Activated CD8-positive, alpha-beta T cell treated with anti-CD3 and anti-CD28 coated beads, Interleukin-2, amount 10 ng/mL, durations not matched to agents 7 days and 5 days (primary cell): Measurements from ENCODE around the gene PCDHGA9. TPM values are rescaled to one million over a fixed set of nuclear protein-coding genes. Genes with fewer than 3 reads are reported as not detected.

Source experiments
- ATAC-seq: fragments of 150-1000 bp; cut with Tn5 transposase; one replicate; pipeline ENCODE4 v1.10.0; 2021; ENCODE audit warnings: moderate library complexity
- CTCF ChIA-PET: fragments of 350-600 bp; sonication (Branson Sonifier 250); formaldehyde crosslinking; loops from one replicate; lab custom pipeline; 2021; ENCODE audit warnings: antibody characterized with exemption; lab: Charles Lee
- POLR2A ChIA-PET: fragments of 350-600 bp; sonication (Branson Sonifier 250); formaldehyde crosslinking; loops from one replicate; lab custom pipeline; 2021; ENCODE audit warnings: antibody characterized with exemption; lab: Charles Lee
- DNase-seq: peaks from one replicate; pipeline ENCODE4 v3.0.0-alpha.2; 2020
- H3K27ac Mint-ChIP-seq: one replicate; pipeline ENCODE4 v1.8.0; 2021; ENCODE audit warnings: mild to moderate bottlenecking, mixed read lengths
- H3K27me3 Mint-ChIP-seq: one replicate; pipeline ENCODE4 v1.8.0; 2021; ENCODE audit warnings: low read depth, mixed read lengths
- H3K36me3 Mint-ChIP-seq: one replicate; pipeline ENCODE4 v1.8.0; 2021; ENCODE audit warnings: low read depth, mixed read lengths
- H3K4me1 Mint-ChIP-seq: one replicate; pipeline ENCODE4 v1.8.0; 2021; ENCODE audit warnings: low read depth, mixed read lengths
- H3K4me3 Mint-ChIP-seq: one replicate; pipeline ENCODE4 v1.8.0; 2021; ENCODE audit warnings: mild to moderate bottlenecking, mixed read lengths
- H3K9me3 Mint-ChIP-seq: one replicate; pipeline ENCODE4 v1.8.0; 2022; ENCODE audit warnings: mixed read lengths; ENCODE audit not compliant: insufficient read depth
- total RNA-seq, 2 experiments: library from RNA; stranded (reverse); gene quantifications; one replicate each; pipeline ENCODE4 v1.2.3, GENCODE V29; 2021

Gene PCDHGA9
- total RNA-seq, 2 experiments from 2014 or later, result 0.08 TPM; not detected in 1

DNA sequence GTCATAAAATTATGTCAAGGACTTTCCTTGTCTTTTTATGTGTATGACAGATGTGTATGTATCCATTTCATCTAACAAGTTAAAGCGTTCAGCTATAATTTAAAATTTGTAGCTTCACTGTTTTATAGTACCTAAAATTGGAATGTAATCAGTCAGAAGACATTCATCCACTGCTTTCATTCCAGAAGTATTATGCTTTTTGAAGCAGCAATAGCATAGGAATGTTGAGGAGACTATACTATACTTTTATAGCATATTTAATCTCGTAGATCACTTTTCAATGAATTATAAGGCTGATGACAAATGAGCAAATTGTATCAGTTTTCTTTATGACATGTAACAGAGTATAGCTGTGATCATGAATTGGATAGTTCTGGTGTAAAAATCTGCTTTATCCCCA, 34.6 kb downstream of the PCDHGA9 start:
- H3K27me3 Mint-ChIP-seq, result peaks cover 10% of the 10 kb centered on the region
- POLR2A ChIA-PET, result no interaction called here
- CTCF ChIA-PET, result interaction anchor here (1.7 kb wide), 1 partner anchor 24 kb away, joined by 5 read pairs; the partner anchor contains the start of gene PCDHGA10
- H3K4me1 Mint-ChIP-seq, result peaks cover 2% of the 10 kb centered on the region
- H3K36me3 Mint-ChIP-seq, result peaks cover 2% of the 10 kb centered on the region
- H3K4me3 Mint-ChIP-seq, result no peak overlapping the region
- DNase-seq (no peak), ATAC-seq (no peak)
- H3K9me3 Mint-ChIP-seq, result peaks cover 7% of the 10 kb centered on the region
- H3K27ac Mint-ChIP-seq, result no peak overlapping the region

DNA sequence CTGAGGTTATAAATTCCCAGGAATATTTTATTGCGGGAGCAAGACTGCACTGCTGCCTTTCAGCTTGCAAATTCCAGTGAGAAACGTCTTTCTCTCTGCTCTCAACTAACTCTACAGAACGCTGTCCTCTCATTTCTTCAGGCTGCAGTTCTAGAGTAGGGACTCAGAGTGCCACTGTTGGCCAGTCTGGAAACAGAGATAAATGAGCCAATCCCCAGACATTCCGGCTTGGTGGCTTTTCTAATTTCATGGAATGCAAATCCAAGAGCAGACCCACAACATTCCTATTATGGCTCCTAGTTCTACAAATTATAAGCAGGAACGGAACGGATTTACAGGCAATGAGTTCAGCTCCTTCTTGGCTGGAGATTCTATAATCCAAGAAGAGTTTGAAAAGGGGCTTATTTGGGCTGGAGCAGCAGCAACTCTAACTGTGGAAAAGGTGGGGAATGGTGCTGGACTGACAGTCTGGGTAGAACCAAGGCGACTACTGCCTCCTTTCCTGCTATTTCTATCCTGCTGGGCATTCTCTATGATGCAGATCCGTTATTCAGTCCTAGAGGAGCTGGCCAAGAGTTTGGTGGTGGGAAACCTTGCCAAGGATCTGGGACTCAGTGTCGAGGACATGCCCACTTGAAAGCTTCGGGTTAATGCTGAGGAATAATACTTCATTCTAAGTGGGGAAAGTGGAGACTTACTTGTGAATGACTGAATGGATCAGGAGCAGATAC, 37.0 kb downstream of the PCDHGA9 start:
- ChIA-PET CTCF (no interaction called here), POLR2A (no interaction called here)
- Mint-ChIP-seq H3K27me3 (no peaks in the 10 kb centered on the region), H3K36me3 (no peaks in the 10 kb centered on the region), H3K9me3 (no peaks in the 10 kb centered on the region), H3K27ac (no peak overlapping the region), H3K4me3 (no peak overlapping the region), H3K4me1 (no peaks in the 10 kb centered on the region)
- no peak for DNase-seq
- no peak for ATAC-seq

DNA sequence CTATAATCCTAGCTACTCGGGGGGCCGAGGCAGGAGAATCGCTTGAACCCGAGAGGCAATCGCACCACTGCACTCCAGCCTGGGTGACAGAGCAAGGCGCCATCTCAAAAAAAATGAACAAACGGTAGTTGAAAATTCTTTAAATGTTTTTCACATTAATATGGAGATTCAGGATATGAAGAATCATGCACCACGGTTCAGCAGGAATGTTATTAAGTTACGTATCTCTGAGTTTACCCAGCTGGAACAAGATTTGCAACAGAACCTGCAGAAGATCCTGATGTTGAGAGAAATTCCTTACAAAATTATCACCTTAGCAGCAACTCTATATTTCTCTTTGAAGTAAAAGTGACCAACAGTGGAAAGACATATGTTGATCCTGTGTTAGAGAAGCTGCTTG, 37.8 kb downstream of the PCDHGA9 start:
- Mint-ChIP-seq H3K4me3 (no peak overlapping the region), H3K4me1 (no peaks in the 10 kb centered on the region), H3K27me3 (peaks cover 1% of the 10 kb centered on the region), H3K36me3 (no peaks in the 10 kb centered on the region), H3K9me3 (no peaks in the 10 kb centered on the region), H3K27ac (no peak overlapping the region)
- POLR2A ChIA-PET, result no interaction called here
- CTCF ChIA-PET, result interaction anchor here (1.0 kb wide), 1 partner anchor 10 kb away, joined by 4 read pairs; the partner anchor contains the start of gene PCDHGA12
- ATAC-seq (no peak), DNase-seq (no peak)

DNA sequence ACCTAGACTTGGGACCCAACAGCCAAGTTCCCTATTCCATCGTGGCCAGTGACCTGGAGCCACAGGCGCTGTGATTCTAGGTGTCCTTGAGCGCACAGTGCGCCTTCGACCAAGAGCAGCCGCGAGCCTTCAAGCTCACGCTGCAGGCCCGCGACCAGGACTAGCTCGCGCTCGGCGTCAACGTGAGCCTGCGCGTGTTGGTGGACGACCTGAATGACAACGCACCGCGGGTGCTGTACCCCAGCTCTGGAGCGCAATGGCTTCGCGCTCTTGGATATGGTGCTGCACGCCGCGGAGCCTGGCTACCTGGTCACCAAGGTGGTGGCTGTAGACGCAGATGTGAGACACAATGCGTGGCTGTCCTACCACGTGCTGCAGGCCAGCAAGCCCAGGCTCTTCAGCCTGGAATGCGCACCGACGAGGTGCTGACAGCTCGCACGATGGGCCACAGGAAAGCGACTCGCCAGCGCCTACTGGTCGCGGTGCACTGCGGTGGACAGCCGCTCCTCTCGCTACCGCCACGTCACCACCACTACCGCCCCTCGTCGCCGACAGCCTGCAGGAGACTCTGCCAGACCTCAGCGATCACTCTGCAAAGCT, 39.1 kb downstream of the PCDHGA9 start:
- Mint-ChIP-seq H3K36me3 (no peaks in the 10 kb centered on the region), H3K9me3 (no peaks in the 10 kb centered on the region), H3K27me3 (peaks cover 2% of the 10 kb centered on the region), H3K27ac (no peak overlapping the region), H3K4me3 (no peak overlapping the region), H3K4me1 (no peaks in the 10 kb centered on the region)
- DNase-seq (no peak), ATAC-seq (no peak)
- ChIA-PET POLR2A (no interaction called here), CTCF (no interaction called here)

Other genes with a start within 250 kb of the PCDHGA9 start
- gene PCDHB7, start 230.1 kb upstream of the PCDHGA9 start, total RNA-seq, result not detected
- gene PCDHB8, start 225.0 kb upstream of the PCDHGA9 start, total RNA-seq, result not detected
- gene PCDHB16, start 220.4 kb upstream of the PCDHGA9 start, total RNA-seq, result not detected
- gene PCDHB9, start 215.6 kb upstream of the PCDHGA9 start, total RNA-seq, result not detected
- not detected for gene PCDHB10, start 210.4 kb upstream of the PCDHGA9 start, total RNA-seq
- not detected for gene PCDHB11, start 203.2 kb upstream of the PCDHGA9 start, total RNA-seq
- gene PCDHB12, start 194.1 kb upstream of the PCDHGA9 start, total RNA-seq, result not detected
- not detected for gene PCDHB13, start 188.9 kb upstream of the PCDHGA9 start, total RNA-seq
- not detected for gene PCDHB14, start 179.4 kb upstream of the PCDHGA9 start, total RNA-seq
- not detected for gene PCDHB15, start 157.4 kb upstream of the PCDHGA9 start, total RNA-seq
- under 1 TPM; 0.39 to 0.84 TPM for gene SLC25A2, start 98.7 kb upstream of the PCDHGA9 start, total RNA-seq
- 10 to 100 TPM; 65.5 to 67.0 TPM for gene TAF7, start 82.0 kb upstream of the PCDHGA9 start, total RNA-seq
- gene PCDHGA1, start 72.3 kb upstream of the PCDHGA9 start, total RNA-seq, result not detected
- gene PCDHGA2, start 64.0 kb upstream of the PCDHGA9 start, total RNA-seq, result not detected
- not detected for gene PCDHGA3, start 58.9 kb upstream of the PCDHGA9 start, total RNA-seq
- gene PCDHGB1, start 52.7 kb upstream of the PCDHGA9 start, total RNA-seq, result not detected
- gene PCDHGA4, start 47.8 kb upstream of the PCDHGA9 start, total RNA-seq, result under 1 TPM in 1 of 2 experiments, not detected in 1; 0.10 TPM
- under 1 TPM; 0.13 TPM for gene PCDHGB2, start 42.8 kb upstream of the PCDHGA9 start, total RNA-seq
- gene PCDHGA5, start 38.6 kb upstream of the PCDHGA9 start, total RNA-seq, result under 1 TPM; 0.05 to 0.11 TPM
- under 1 TPM; 0.16 to 0.26 TPM for gene PCDHGB3, start 32.5 kb upstream of the PCDHGA9 start, total RNA-seq
- under 1 TPM; 0.08 to 0.11 TPM for gene PCDHGA6, start 28.9 kb upstream of the PCDHGA9 start, total RNA-seq
- not detected for gene PCDHGA7, start 20.0 kb upstream of the PCDHGA9 start, total RNA-seq
- gene PCDHGB4, start 15.1 kb upstream of the PCDHGA9 start, total RNA-seq, result not detected
- not detected for gene PCDHGA8, start 10.1 kb upstream of the PCDHGA9 start, total RNA-seq
- gene PCDHGB5, start 4.8 kb upstream of the PCDHGA9 start, total RNA-seq, result under 1 TPM in 1 of 2 experiments, not detected in 1; 0.16 TPM
- not detected for gene PCDHGB6, start 5.2 kb downstream of the PCDHGA9 start, total RNA-seq
- gene PCDHGA10, start 10.2 kb downstream of the PCDHGA9 start, total RNA-seq, result not detected
- not detected for gene PCDHGB7, start 14.9 kb downstream of the PCDHGA9 start, total RNA-seq
- under 1 TPM in 1 of 2 experiments, not detected in 1; 0.05 TPM for gene PCDHGA11, start 18.3 kb downstream of the PCDHGA9 start, total RNA-seq
- gene PCDHGA12, start 27.7 kb downstream of the PCDHGA9 start, total RNA-seq, result not detected
- not detected for gene PCDHGC3, start 73.2 kb downstream of the PCDHGA9 start, total RNA-seq
- gene PCDHGC4, start 82.3 kb downstream of the PCDHGA9 start, total RNA-seq, result not detected
- not detected for gene PCDHGC5, start 86.3 kb downstream of the PCDHGA9 start, total RNA-seq
- 100 to 1,000 TPM; 281 to 286 TPM for gene DIAPH1, start 216.2 kb downstream of the PCDHGA9 start, total RNA-seq
- 10 to 100 TPM; 88.1 to 91.8 TPM for gene HDAC3, start 234.1 kb downstream of the PCDHGA9 start, total RNA-seq
- gene RELL2, start 234.2 kb downstream of the PCDHGA9 start, total RNA-seq, result 10 to 100 TPM; 36.9 to 37.1 TPM
- 10 to 100 TPM; 46.9 to 47.8 TPM for gene FCHSD1, start 248.6 kb downstream of the PCDHGA9 start, total RNA-seq